Measurements from ENCODE around the gene ABLIM1.

Gene ABLIM1

DNA sequence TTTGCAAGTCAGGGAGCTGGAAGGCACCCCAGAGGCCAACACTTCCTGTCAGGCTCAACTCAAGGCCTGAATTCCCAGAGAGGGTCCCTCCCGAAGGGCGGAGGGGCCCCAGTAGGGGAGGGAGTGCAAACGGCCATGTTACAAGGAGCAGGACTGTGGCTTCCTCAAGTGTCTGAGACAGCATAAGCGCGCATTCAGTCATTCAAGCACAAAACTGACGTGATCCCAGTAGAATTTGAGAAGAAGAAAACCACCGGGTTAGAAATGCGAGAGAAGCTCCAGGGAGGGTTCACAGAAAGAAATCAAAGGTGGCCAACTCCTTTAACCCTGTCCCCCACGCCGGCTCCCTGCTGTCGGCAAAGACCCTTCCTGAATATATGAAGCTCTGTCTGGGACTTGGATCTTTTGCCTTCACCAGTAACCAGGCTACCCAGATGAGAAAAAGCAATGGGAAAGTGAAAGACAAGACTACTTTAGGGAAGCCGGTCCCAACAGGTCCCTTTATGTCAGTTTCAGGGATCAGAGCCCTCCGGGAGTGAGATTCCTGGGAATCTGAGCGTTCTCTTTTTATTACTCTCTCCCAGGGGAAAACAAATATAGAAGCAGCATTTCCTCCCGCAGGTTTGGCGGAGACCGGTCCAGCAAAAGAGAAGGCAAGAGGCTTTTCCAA is 255.1 kb downstream of the ABLIM1 start:
- DNase-seq: no peak

DNA sequence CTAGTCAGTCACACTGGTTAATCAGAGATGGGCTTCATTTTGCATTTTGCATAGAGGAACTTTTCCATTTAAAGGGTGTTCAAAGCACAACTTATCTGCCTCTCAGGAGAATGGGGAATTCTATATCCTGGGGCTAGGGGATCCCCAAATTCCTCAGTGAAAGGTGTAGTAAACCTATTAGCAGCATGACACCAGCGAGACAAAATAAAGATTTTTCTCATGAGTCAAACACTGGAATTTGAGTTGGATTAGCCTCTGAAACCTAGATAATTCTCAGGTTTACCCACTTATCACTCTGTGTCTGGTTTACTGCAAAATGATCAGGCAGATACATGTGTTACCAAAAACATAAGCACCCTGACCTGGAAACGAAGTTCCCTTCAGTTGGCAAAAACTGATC is 255.8 kb downstream of the ABLIM1 start:
- DNase-seq: no peak

DNA sequence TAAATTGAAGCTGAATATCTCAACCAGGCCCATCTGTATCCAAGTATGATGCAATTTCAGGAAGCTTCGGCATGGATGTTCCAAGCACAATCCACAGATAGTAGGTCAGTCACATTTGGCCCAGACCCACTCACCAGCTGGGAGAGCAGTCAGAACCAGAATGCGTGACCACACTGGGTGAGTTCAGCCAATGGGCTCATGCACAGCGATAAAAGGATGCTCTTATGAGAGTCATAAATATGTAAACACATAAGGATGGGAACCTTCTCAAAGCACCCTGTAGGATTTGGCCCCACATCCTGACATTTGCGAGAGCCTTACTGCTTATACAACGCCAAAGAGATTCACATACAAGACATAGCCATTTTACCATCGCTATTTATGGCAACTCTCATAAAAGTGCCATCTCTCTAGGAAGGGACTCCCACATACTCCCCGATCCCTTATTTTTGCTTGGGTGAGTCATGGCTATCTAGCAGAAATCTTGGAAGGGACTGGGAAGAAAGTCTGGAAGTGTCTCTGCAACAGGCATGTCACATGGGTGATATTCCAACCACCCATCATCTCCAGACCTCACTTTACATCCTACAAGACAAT is 256.8 kb downstream of the ABLIM1 start:
- no peak for DNase-seq

DNA sequence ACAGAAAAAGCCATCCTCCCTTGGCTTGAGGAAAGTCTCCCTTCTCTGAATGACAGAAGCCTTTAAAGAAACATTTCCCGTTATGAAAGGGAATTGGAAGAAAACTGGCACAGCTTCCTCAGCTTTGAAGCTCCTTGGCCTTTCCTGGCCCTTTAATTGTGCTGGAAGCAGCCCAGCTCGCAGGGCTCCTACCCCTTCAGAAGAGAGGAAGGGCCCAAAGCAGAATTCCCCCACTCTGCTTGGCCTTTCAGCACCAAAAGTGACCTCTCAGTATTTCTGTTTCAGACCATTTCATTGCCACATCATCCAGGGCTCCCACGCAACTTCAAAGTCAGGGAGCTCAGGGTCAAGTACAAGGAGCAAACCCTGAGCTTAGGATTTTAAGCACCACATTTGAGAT is 258.0 kb downstream of the ABLIM1 start:
- no peak for DNase-seq

DNA sequence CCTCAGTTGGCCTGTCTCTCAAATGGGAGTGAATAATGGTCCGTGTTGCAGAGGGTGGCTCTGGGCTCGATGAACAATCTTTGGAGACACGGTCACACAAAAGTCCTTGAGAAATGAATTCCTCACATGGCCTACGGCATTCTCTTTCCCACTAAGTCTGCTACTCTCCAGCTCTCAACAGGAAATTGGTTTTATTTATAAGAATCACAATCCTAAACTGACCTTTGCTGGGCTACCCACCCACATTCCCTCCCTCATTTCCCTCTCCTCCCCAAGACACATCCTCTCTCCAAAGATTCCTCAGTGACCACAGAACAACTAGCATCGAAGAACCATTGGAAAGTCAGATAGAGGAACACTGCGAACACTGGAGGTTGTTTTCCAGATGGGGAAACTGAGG is 258.5 kb downstream of the ABLIM1 start:
- no peak for DNase-seq

DNA sequence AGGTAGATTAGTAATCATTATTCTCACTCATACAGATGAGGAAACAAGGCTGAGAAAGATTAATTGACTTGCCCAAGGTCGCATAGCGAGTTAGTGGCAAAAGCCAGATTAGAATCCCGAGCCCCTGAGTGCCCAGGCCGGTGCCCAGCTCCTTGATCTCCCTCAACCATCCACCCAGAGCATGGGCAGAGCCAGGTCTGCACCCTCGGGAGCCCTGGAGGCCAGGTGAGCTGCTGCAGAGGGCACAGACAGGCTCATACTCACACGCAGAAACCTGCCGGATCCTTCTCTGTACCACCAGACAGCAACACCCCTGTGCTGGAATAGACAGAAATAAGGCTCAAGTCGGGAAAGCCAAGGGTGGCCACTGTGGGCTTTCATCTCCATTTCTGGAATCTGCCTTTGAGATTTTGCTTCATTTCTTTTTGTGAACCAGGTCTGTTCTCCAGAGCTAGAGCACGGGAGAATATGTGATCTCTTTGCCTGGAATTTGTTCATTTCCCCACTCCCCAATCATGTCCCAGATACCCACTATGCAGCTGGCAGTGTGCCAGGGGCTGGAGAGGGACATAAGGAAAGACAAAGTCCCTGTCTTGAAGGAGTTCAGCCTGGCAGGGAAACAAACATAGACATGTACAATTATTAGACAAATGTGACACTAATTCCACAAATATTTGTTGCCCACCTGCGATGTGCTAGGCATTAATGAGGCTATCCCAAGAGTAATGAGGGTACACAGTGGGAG is 259.3 kb downstream of the ABLIM1 start:
- DNase-seq: no peak

DNA sequence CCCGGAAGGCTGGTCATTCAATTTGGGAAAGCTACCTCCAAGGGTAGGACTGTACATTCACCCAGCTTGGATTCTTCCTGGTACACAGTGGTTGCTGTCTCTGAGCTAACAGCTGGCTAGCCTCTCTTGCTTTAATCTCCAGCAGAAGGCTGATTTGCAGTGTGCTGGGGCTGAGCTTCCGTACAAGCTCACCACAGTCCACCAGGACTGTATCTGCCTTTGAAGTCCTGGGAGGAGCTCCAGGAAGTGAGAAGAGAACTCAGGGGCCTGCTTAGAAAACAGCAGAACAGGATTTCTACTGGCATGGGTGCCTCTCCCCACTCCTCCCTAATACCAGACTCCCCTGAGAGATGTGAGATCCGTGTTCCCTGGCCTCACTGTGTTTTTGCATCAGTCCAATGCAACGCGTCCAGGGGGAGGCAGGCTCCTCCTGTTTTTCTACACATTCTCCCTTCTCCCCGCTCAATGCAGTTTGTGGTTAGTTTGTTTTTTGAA is 260.4 kb downstream of the ABLIM1 start:
- DNase-seq: no peak

DNA sequence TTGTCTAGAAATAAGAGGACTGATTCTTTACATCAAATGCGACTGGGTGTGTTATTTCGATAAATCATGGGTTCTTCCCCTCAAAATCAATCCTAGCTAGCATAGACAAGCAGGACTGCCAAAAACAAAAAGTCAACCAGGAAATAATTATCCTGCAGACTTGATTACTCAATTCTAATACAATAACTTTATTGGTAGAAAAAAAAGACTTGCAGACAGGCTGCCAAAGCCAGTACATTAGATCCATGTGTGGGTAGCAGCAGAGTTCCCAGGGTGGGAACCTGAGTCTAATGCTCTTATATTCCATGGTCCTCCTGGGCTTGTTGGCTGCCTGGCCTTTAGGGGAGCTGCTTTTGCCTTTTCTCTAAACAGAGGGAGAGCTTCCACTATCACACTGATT is 261.6 kb downstream of the ABLIM1 start:
- DNase-seq: no peak

DNA sequence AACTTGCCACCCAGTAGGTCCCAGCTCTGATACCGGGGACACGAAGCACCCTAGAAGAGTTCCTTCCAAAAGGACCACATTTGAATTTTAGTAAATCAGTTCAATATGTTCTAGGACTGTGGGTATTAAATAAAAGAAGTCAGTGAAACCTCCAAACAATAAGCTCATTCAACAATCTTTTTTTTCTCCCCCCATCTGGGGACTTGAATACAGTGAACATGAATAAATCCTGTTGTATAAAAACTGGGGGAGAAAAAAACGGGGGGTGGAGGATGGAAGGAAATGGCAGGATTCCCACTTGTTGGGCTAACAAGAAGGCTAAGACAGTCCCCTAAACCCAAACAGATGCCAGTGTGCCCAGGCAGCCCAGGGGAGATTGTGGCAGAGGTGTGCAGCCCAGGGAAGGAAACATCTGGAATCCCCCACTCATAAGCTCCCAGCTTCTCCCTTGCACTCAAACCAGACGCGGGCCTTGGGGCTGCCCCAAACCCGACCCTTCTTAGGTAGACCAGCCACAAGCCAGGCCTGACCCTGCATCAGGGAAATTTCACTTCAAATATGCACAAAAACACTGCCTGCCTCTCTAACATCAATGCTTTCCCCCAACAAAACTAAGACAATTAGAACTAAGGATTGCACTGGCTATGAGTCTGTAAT is 262.6 kb downstream of the ABLIM1 start:
- DNase-seq: no peak

DNA sequence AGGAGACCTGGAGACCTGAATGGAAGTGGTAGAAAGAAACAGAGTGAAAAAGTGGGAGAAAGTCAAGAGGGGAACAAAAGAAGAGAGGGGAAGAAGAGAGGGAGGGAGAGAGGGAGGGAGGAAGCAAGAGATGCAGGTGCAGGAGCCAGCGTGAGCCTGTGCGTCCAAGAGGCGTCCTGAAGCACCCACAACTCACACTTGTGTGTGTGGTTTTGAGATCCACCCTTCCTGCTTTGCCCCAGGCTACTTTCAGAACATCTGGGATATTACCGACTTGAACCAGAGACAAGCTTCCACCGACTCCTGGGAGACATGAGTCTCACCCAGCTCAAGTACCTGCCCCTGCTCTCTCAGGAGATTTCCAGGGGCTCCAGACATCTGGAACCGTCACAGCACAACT is 263.5 kb downstream of the ABLIM1 start:
- no peak for DNase-seq

DNA sequence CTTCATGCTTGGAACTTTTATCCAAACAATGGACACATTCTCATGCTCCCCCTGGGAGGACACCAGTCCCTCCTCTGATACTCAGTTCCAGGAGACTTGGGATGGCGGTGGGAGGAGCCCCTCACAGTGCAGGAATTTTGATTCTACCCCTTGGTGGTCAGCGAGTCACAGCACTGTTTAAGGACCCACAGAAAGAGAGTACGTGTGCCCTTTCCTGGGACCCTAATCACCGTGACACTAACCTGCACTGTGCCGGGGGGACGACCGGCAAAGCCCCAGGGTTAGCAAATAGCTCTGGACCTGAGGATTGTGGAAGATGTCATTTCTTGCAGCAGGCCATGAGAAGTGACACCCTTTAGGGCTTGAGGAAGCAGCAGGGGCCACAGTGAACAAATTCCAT is 264.2 kb downstream of the ABLIM1 start:
- no peak for DNase-seq

DNA sequence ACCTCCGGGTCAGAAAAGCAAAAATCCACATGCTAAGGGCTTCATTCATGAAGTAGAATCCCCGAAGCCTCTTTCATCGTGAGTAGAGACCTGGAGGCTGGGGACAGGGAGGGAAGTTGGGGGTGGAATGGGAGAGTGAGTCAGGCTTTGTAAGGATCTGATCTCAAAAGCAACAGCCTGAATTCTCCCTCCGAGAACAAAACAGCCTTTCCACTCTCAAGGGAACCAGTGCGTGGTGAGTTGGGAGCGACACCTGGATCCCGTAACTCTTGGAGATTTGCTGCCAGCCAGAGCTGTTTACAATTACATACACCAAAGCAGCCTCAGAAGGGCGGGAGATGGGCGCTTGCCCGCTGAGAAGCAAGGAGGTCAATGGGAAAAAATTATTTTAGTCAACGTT is 264.6 kb downstream of the ABLIM1 start:
- DNase-seq: no peak

DNA sequence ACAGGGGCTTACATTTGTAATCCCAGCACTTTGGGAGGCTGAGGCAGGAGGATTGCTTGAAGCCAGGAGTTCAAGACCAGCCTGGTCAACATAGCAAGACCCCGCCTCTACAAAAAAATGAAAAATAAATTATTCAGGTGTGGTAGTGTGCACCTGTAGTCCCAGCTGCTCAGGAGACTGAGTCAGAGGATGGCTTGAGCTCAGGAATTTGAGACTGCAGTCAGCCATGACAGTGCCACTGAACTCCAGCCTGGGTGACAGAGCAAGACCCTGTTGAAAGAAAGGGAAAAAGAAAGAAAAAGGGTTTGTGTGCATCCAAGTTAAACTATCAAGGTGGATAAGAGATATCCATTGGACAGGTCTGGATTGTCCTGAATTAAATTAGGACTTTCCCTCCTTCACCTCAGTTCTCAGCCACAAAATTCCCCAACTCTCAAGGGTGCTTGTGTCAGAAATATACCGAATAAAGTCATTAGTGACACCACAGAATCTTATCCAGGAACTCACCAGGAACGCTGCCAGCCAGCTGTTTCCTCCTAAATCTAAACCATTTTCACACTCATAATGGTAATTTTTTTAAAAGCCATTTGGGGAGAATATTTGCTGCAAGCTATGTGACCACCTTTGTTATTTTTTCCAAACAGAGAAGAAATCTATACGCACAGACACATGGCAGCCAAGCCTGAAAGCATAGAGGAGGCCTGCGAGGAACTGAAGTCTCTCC is 265.8 kb downstream of the ABLIM1 start:
- DNase-seq: no peak

DNA sequence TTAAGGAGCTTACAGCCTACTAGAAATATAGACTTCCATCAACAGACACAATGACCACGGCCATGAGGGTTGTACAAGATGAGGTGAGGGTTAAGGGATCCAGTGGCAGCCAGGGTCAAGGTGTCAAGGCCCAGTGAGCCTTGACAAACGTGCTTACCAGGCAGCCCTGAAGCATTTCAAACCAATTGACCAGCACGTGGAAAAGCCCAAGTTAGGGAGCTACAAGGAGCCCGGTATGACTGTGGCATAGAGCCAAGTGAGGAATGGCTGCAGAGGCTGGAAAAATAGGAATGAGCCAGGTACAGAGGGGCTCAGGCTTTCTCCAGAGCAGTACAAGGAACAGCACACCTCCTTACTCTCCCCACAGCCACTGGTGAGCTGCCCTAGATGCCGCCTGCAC is 266.5 kb downstream of the ABLIM1 start:
- DNase-seq: no peak

DNA sequence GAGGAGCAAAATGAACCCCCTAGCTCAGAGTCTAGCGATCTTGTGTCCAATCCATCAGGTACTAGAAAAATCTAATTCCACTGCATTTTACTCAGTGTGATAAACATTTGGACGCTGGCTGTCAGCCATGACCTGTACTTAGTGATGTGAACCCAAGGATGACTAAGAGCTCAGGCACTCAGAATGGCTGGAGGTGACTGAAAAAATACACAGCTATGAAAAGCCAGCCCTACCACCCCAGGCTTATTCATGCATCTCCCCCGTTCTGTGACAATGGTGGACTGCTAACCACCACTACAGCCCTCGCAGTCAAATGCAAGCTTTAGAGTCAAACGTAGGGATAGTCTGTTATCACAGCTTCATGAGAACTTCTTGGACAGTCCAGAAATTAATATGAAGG is 268.6 kb downstream of the ABLIM1 start:
- no peak for DNase-seq

DNA sequence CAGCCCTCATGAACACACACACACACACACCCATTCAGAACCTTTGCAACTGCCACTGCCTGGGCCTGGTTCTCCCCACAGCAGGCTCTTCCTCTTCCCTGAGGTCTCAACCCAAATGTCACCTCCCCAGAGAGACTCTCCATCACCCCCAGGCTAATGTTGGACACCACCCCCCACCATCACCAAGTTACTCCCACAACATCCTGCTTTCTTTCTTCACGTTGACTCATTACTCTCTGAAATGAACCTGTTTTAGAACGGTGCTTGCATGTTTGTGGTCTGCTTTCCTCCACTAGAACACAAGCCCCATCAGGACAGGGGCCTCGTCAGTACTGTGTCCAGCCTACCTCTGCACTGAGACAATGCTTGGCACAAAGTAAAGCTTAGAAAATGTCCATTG is 269.8 kb downstream of the ABLIM1 start:
- DNase-seq: no peak

DNA sequence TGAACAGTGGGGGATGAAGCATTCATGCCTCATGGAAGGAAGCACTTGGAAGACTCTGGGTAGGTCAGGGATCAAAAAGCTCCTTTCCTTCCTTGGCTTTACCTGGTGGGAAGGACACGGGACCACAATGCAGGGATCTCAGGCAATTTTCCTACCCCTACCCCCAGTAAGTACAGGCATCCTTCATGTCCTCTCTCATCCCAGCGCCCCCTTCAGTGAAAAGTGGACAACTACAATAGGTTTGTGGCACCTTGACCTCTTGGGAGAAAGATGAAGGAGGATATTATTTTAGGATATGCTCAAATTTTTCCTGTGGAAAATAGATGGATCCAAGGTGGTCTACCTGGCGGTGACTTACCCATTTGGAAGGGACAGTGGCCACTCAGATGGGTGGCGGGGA is 270.3 kb downstream of the ABLIM1 start:
- DNase-seq: no peak

DNA sequence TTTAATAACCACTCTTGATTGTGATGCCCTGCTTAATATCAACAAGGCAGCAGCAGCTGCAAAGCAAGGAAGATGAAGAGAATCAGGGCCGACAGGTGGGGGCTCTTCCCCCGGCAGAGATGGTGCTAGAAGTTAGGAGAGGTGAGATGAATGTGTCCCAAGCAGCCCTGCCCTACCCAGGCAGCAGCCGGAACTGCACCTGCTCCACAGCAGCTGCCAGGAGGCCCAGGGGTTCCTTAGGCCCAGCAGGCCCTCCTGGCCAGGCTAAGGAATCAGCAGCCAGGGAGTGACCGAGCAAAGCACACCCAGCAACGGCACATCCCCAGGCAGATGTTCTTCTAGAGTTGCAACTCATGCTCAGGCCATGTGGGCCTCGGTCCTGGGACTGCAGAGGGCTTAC is 271.6 kb downstream of the ABLIM1 start:
- no peak for DNase-seq

DNA sequence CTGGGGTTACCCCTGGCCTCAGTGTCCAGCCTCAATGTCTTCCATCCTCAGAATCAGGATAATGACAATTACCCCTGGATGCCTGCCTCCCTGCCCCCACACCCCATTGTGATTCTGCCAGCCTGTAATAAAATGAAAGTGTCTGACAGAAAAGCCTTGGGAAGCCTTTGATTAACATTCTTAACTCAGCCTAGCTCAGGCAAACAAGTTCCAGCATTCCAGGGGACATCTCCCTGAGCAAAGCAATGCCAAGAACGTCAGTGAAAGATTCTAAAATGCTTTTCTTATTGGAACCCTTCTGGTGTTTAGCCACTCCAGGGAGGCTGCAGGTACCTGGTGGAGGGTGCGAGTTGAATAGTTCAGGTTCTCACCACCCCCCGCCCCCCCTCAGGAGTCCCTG is 272.5 kb downstream of the ABLIM1 start:
- no peak for DNase-seq

DNA sequence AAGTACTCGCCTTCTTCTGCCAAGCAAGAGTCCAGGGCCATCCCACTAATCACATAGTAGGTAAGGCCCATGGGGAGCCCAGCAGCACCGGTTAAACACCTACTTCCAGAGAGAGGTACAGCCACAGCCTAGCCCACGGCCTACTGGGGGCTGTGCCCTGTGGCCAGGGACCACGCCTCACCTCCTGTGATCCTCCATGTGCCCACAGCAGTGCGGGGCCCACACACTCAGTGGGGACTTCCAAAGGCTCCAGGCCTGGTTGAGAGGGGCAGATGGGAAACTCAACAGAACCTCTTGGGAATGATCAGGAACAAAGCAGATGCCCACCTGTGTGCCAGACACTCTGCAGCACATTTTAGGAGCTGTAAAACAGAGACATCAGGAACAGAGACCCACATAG is 273.5 kb downstream of the ABLIM1 start:
- DNase-seq: no peak

DNA sequence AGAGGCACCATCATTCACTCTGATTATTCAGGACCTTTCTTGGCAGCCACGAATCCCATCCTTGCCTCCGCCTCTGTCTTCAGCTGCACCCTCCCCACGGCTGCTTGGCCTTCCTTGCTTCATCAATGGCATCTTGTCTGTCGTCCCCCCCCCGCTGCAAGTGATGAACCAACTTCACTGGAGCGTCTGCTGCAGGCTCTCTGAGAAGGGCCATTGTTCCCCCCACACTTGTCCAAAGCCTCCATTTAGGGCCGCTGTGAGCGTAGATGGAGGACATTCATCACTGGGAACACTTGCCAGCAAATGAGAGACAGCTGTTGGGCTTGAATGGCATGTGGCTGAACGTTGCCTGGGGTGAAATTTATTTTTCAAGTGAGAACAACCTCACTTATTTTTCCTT is 273.9 kb downstream of the ABLIM1 start:
- DNase-seq: no peak

All from central memory CD4-positive, alpha-beta T cell (primary cell).